Aorta (tissue), 5 donors: Measurements from ENCODE around the gene WNT10A. TPM values are rescaled to one million over a fixed set of nuclear protein-coding genes. Genes with fewer than 3 reads are reported as not detected.
A peak's percentile ranks its signal among the peaks of the same experiment; 100 is the strongest.
"Not testable (repeated sequence)": the region's sequence is repeated elsewhere in the genome, so short reads cannot be mapped to it uniquely, and the experiment has no call there.

Experiments used
- ATAC-seq: fragments of 200-7000 bp; cut with Tn5 transposase; one replicate; pipeline ENCODE4 v1.9.1; 2022; ENCODE audit warnings: moderate library complexity; ENCODE audit not compliant: low FRiP score
- DNase-seq, 2 donors: peaks; one replicate each; pipeline ENCODE4 v3.0.0-alpha.2; 2020
- H3K27ac ChIP-seq, 2 donors: one replicate each; pipeline ENCODE4 v1.5.1; 2013; ENCODE audit warnings: low read length in 2 of 2, mild to moderate bottlenecking in 2 of 2, moderate library complexity in 2 of 2, control low read depth in 1 of 2, inconsistent platforms in 1 of 2, low read depth in 1 of 2
- H3K27me3 ChIP-seq, 2 donors: one replicate each; pipeline ENCODE4 v1.6.1; 2013; ENCODE audit warnings: control low read depth in 1 of 2, low read length in 1 of 2, mild to moderate bottlenecking in 1 of 2, moderate library complexity in 1 of 2; ENCODE audit not compliant: insufficient read depth in 2 of 2, control insufficient read depth in 1 of 2
- H3K36me3 ChIP-seq, 2 donors: one replicate each; pipeline ENCODE4 v1.6.1; 2013; ENCODE audit warnings: control low read depth in 1 of 2, low read length in 1 of 2, mild to moderate bottlenecking in 1 of 2; ENCODE audit not compliant: insufficient read depth in 2 of 2, control insufficient read depth in 1 of 2
- H3K4me1 ChIP-seq, 2 donors: one replicate each; pipeline ENCODE4 v1.6.1; 2013; ENCODE audit warnings: low read length in 2 of 2, control low read depth in 1 of 2, mild to moderate bottlenecking in 1 of 2, moderate library complexity in 1 of 2; ENCODE audit not compliant: insufficient read depth in 2 of 2, control insufficient read depth in 1 of 2
- H3K4me3 ChIP-seq, 2 donors: one replicate each; pipeline ENCODE4 v1.5.1; 2013; ENCODE audit warnings: low read length in 2 of 2, control low read depth in 1 of 2, mild to moderate bottlenecking in 1 of 2
- H3K9me3 ChIP-seq: one replicate; pipeline ENCODE4 v1.6.1; 2013; ENCODE audit warnings: mild to moderate bottlenecking, low read length; ENCODE audit not compliant: control insufficient read depth
- WGBS, 2 donors: extraction: QIAGEN DNeasy Blood & Tissue Kit; methylation state at CpG; one replicate each; pipeline ENCODE4 v1.1.7; 2013; 5-methylcytosine and 5-hydroxymethylcytosine counted together
- intact Hi-C, 2 donors: fragments of 100-400 bp; cut with DNase I; formaldehyde crosslinking; loops; one replicate each; pipeline versions ENCODE4 v1.14.2 to v1.15.0; 2022
- polyA plus RNA-seq, 2 donors: library from polyadenylated mRNA; stranded (reverse); fragments of 200-250 nt; gene quantifications; one replicate each; pipeline ENCODE4 v1.2.3, GENCODE V29; 2013
- total RNA-seq, 2 donors: library from RNA; stranded (reverse); fragmentation: NEBNext Ultra II Directional; extraction: Animal tissue kit (Norgen Biotek cat#: 25700); gene quantifications; one replicate each; pipeline ENCODE4 v1.2.1, GENCODE V29; 2021
- donor health status: healthy with polysubstance abuse.
- donor health status: Bipolar disorder and iron deficiency.
- donor health status: DM: no; HTN: no; CAD: no.
- donor health status: DM: no; HTN: no; CAD: no.
- donor health status: DM: yes; HTN: yes; CAD: no.

Gene WNT10A
- total and polyA plus RNA-seq, 4 donors, result not detected

GRCh38 chr2:218839888-218840287, 40.8 kb upstream of the WNT10A start:
- H3K9me3 ChIP-seq, result no peaks in the 10 kb centered on the region
- no peaks in the 10 kb centered on the region for H3K4me1 ChIP-seq
- no peak overlapping the region for H3K27ac ChIP-seq
- no peaks in the 10 kb centered on the region for H3K36me3 ChIP-seq
- WGBS, 2 donors, result 84 to 85% methylated on average over 1 of the region's 1 CpG
- DNase-seq, result no peak
- no peaks in the 10 kb centered on the region for H3K27me3 ChIP-seq
- no peak overlapping the region for H3K4me3 ChIP-seq
- ATAC-seq, result no peak
- intact Hi-C loops, result loop anchor here in 1 of 2 donors (10.0 kb wide), 1 partner anchor 55 kb away; the partner anchor contains the start of gene CYP27A1

- H3K9me3 ChIP-seq, ATAC-seq, DNase-seq, H3K36me3 ChIP-seq, H3K4me3 ChIP-seq, H3K27ac ChIP-seq, H3K4me1 ChIP-seq, H3K27me3 ChIP-seq, intact Hi-C loops: not testable (repeated sequence)
- WGBS, 2 donors, result 92 to 93% methylated on average over 5 of the region's 5 CpGs
Measured at GRCh38 chr2:218844334-218844733, 36.3 kb upstream of the WNT10A start.

GRCh38 chr2:218846963-218847362, 33.7 kb upstream of the WNT10A start:
- not testable (repeated sequence) for H3K27me3 ChIP-seq, ATAC-seq, H3K9me3 ChIP-seq, H3K4me1 ChIP-seq, H3K27ac ChIP-seq, H3K4me3 ChIP-seq, H3K36me3 ChIP-seq
- 86% methylated on average over 16 to 18 of the region's 18 CpGs for WGBS, 2 donors
- intact Hi-C loops, result loop anchor here (1.0 to 5.0 kb wide), 4 partner anchors 41 to 136 kb away; partner anchors contain the start of gene TTLL4 (in 1 of the 2)
- peak in 1 of 2 donors; percentile 13 for DNase-seq

GRCh38 chr2:218849721-218850120, 30.9 kb upstream of the WNT10A start:
- Histone ChIP-seq H3K27me3 (no peaks in the 10 kb centered on the region), H3K36me3 (no peaks in the 10 kb centered on the region), H3K4me1 (no peaks in the 10 kb centered on the region), H3K9me3 (no peaks in the 10 kb centered on the region), H3K27ac (no peak overlapping the region), H3K4me3 (no peak overlapping the region)
- WGBS, 2 donors, result 41 to 55% methylated on average over 7 of the region's 7 CpGs
- intact Hi-C loops, result loop anchor here (5.0 kb wide), 1 partner anchor 122 kb away; no protein-coding TSS in a partner anchor
- ATAC-seq (no peak), DNase-seq (peak; percentile 22 to 44)

GRCh38 chr2:218850796-218851195, 29.9 kb upstream of the WNT10A start:
- H3K36me3 ChIP-seq, result no peaks in the 10 kb centered on the region
- 86 to 88% methylated on average over 2 of the region's 2 CpGs for WGBS, 2 donors
- intact Hi-C loops, result no loop called here
- no peaks in the 10 kb centered on the region for H3K9me3 ChIP-seq
- DNase-seq (peak in 1 of 2 donors; percentile 21), ATAC-seq (no peak)
- H3K27ac ChIP-seq, result no peak overlapping the region
- H3K4me1 ChIP-seq, result no peaks in the 10 kb centered on the region
- no peak overlapping the region for H3K4me3 ChIP-seq
- no peaks in the 10 kb centered on the region for H3K27me3 ChIP-seq

- Histone ChIP-seq H3K9me3 (no peaks in the 10 kb centered on the region), H3K4me3 (no peak overlapping the region), H3K4me1 (no peaks in the 10 kb centered on the region), H3K27me3 (no peaks in the 10 kb centered on the region), H3K36me3 (no peaks in the 10 kb centered on the region), H3K27ac (no peak overlapping the region)
- 47 to 56% methylated on average over 3 of the region's 3 CpGs for WGBS, 2 donors
- intact Hi-C loops, result no loop called here
- DNase-seq (peak in 1 of 2 donors; percentile 34), ATAC-seq (no peak)
Measured at GRCh38 chr2:218851286-218851685, 29.4 kb upstream of the WNT10A start.

GRCh38 chr2:218852911-218853667, 27.6 kb upstream of the WNT10A start:
- H3K27ac ChIP-seq, result no peak overlapping the region
- no peaks in the 10 kb centered on the region for H3K27me3 ChIP-seq
- H3K9me3 ChIP-seq, result no peaks in the 10 kb centered on the region
- intact Hi-C loops, result no loop called here
- ATAC-seq (peak; percentile 72), DNase-seq (peak; percentile 61 to 83)
- H3K4me3 ChIP-seq, result no peak overlapping the region
- WGBS, 2 donors, result 26 to 29% methylated on average over 16 of the region's 16 CpGs
- no peaks in the 10 kb centered on the region for H3K4me1 ChIP-seq
- no peaks in the 10 kb centered on the region for H3K36me3 ChIP-seq

- no peaks in the 10 kb centered on the region for H3K9me3 ChIP-seq
- no peaks in the 10 kb centered on the region for H3K36me3 ChIP-seq
- DNase-seq, result peak in 1 of 2 donors; percentile 31
- H3K27me3 ChIP-seq, result no peaks in the 10 kb centered on the region
- no peak overlapping the region for H3K4me3 ChIP-seq
- intact Hi-C loops, result no loop called here
- H3K4me1 ChIP-seq, result no peaks in the 10 kb centered on the region
- H3K27ac ChIP-seq, result no peak overlapping the region
- WGBS, 2 donors, result 64 to 66% methylated on average over 5 of the region's 5 CpGs
- ATAC-seq, result peak; percentile 40
Measured at GRCh38 chr2:218853766-218854165, 26.9 kb upstream of the WNT10A start.

- ATAC-seq, result no peak
- Histone ChIP-seq H3K4me3 (no peak overlapping the region), H3K9me3 (no peaks in the 10 kb centered on the region), H3K36me3 (no peaks in the 10 kb centered on the region), H3K27ac (no peak overlapping the region), H3K27me3 (no peaks in the 10 kb centered on the region), H3K4me1 (no peaks in the 10 kb centered on the region)
- peak in 1 of 2 donors; percentile 9 for DNase-seq
- intact Hi-C loops, result no loop called here
- WGBS, 2 donors, result 71 to 77% methylated on average over 5 of the region's 5 CpGs
Measured at GRCh38 chr2:218854860-218855259, 25.8 kb upstream of the WNT10A start.
